IPS-18c (cell line): ENCODE results near the gene RAD54L.

ENCODE experiments used
- H3K4me3 ChIP-seq: 2 replicates; pipeline ENCODE4 v1.7.0; 2013; ENCODE audit warnings: low read depth, mild to moderate bottlenecking, low read length, moderate library complexity; ENCODE audit not compliant: insufficient read depth
- H3K9me3 ChIP-seq: one replicate; pipeline ENCODE4 v1.6.1; 2013; ENCODE audit warnings: mild to moderate bottlenecking, low read length, moderate library complexity; ENCODE audit not compliant: control insufficient read depth, insufficient read depth

RAD54L gene

DNA sequence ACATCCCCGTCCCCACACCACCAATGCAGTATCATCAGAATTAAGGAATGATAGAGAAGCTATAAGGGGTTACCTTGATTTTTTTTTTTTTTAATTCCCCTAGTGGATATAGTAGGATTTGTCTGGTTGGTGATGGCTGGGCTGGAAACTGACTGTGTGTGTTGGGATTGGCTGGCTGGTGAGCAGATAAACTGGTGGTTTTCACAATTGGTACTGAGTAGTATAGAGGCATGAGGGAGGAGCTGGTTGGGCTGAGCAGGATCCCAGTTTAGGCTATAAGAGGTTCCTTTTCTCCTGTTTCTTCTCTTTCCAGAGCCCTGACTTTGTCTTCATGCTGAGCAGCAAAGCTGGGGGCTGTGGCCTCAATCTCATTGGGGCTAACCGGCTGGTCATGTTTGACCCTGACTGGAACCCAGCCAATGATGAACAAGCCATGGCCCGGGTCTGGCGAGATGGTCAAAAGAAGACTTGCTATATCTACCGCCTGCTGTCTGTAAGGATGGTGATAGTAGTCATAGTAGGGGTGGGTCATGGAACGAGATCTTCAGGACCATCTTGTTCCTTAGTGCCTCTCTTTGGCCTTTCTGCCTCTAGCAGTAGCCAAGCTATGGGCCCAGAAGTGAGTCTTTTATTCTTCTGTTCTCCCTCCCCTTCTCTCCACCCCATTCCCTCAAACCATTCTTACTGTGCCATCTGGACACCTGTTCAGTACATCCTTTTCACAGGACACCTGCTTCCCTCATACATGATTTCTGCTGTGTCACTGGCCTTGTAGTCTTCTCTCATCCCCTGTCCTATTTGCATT, 26.9 kb downstream of the RAD54L start:
- Histone ChIP-seq H3K9me3 (no peaks in the 10 kb centered on the region), H3K4me3 (no peak overlapping the region)

GRCh38 chr1:46275030-46275337, 27.4 kb downstream of the RAD54L start:
- Histone ChIP-seq H3K4me3 (no peak overlapping the region), H3K9me3 (no peaks in the 10 kb centered on the region)

GRCh38 chr1:46277658-46278373, 30.3 kb downstream of the RAD54L start:
- no peaks in the 10 kb centered on the region for H3K9me3 ChIP-seq

GRCh38 chr1:46278807-46279206, 31.2 kb downstream of the RAD54L start:
- Histone ChIP-seq H3K9me3 (no peaks in the 10 kb centered on the region), H3K4me3 (no peak overlapping the region)

More at GRCh38 chr1:46277658-46278373, 30.3 kb downstream of the RAD54L start:
- H3K4me3 ChIP-seq: no peak overlapping the region

- Histone ChIP-seq H3K9me3 (no peaks in the 10 kb centered on the region), H3K4me3 (no peak overlapping the region)
Observed at GRCh38 chr1:46280092-46280491, 32.5 kb downstream of the RAD54L start.

GRCh38 chr1:46281021-46281420, 33.5 kb downstream of the RAD54L start:
- Histone ChIP-seq H3K4me3 (no peak overlapping the region), H3K9me3 (no peaks in the 10 kb centered on the region)

DNA sequence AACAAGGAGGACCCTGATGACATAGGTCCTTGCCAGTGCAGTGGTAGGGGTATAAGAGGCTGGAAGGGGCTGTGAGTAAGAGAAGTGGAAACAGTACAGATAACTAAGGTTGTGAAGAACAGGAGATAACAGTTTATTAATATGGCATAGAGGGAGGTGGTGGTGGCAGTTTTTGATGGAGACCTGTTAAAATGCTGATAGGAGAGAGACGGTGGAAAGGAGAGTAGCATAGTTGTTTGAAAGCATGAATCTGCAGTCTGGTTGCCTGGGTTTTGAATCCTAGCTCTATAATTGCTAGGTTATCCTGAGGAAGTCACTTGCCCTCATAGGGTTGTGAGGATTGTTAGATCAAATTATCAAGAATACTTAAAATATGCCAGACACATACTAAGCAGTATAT, 36.5 kb downstream of the RAD54L start:
- Histone ChIP-seq H3K4me3 (no peak overlapping the region), H3K9me3 (no peaks in the 10 kb centered on the region)

GRCh38 chr1:46284597-46285564, 37.3 kb downstream of the RAD54L start:
- Histone ChIP-seq H3K4me3 (no peak overlapping the region), H3K9me3 (no peaks in the 10 kb centered on the region)

GRCh38 chr1:46285730-46286477, 38.3 kb downstream of the RAD54L start:
- H3K9me3 ChIP-seq: no peaks in the 10 kb centered on the region
- no peak overlapping the region for H3K4me3 ChIP-seq

DNA sequence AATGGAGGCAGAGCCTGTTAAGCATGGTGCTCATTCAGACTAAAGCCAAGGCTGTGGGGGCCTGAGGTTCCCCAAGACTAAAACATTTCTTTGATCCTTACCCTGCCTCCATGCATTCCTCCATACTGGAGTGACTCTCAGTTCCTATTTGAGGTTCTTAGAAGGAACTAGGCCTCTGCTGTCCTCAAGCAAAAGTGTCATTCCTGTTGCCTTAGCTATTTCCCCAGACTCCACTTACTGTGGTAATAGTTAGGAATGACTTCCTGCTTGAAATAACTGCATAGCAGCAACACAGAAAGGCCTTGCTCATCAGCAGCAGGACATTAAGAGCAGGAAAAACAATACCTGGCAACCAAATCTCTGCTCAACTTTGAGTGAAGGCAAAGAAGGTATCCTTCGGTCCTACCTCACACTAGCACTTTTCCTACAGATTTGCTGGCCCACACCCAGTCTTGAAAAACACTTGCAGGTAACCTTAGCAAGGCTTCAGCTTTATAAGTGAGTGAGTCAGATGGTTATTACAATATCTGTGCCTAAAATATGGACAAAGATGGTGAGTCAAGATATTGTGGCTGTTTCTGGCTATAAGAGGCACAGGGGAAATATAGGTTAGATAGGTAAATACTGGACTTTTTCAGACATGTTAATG, 41.0 kb downstream of the RAD54L start:
- Histone ChIP-seq H3K9me3 (no peaks in the 10 kb centered on the region), H3K4me3 (no peak overlapping the region)

- no peaks in the 10 kb centered on the region for H3K9me3 ChIP-seq
Observed at GRCh38 chr1:46289134-46289494, 41.6 kb downstream of the RAD54L start.

GRCh38 chr1:46289976-46290375, 42.4 kb downstream of the RAD54L start:
- Histone ChIP-seq H3K9me3 (no peaks in the 10 kb centered on the region), H3K4me3 (no peak overlapping the region)

More at GRCh38 chr1:46289134-46289494, 41.6 kb downstream of the RAD54L start:
- no peak overlapping the region for H3K4me3 ChIP-seq

DNA sequence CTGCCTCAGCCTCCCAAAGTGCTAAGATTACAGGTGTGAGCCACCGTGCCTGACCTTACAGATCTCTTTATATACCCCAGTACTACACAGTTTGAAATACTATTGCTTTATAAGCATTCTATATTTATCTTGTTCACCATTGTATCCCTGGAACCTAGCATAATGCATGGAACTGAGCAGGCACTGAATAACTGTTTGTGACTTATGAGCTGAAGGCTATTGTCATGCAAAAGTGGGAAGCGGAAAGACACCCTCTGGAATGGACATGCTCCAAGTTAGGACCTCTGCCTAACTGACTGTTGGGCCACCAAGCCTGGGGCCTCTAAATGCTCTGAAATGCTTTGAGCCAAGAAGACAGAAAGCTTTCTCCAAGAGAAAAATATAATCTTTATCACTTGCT, 47.7 kb downstream of the RAD54L start:
- H3K9me3 ChIP-seq: no peaks in the 10 kb centered on the region
- H3K4me3 ChIP-seq: no peak overlapping the region

DNA sequence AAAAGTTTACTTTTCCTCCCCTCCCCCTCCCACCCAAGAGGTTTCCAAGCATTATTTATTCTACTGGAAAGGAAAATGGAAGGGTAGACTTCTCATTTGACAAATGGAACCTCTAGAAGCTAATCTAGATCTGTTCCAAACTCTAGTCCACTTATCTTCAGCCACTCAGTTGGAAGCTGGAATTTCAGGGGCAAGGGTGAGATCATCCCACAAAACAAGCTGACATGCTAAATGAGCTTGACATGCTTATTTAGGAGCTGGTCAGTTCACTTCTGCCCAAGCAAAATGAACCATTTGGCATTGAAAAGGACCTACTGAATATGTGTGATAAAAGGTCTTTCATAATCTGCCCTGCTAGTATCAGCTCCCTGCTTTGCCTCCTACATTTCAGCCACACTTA, 50.8 kb downstream of the RAD54L start:
- Histone ChIP-seq H3K4me3 (no peak overlapping the region), H3K9me3 (no peaks in the 10 kb centered on the region)

GRCh38 chr1:46300673-46301405, 53.3 kb downstream of the RAD54L start:
- Histone ChIP-seq H3K4me3 (peak overlapping the region; percentile 91), H3K9me3 (no peaks in the 10 kb centered on the region)

DNA sequence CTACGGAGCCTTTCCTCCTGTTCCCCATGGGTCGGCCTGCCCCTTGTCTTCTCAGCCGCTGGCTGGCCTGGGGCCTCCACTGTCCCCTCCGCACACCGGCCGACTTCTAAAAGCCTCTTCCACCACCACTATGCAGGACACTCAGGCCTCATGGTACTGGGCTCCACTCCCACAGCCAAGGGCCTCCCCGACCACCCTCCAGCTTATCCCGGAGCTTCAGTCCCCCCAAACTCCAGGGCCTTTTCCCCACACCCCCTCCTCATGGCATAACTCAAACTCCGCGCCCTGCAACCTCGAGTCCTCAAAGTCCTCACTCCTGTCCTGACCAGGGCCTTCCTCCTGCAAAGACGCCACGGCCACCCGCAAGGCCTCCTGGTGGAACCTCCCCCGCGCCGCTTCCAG, 53.8 kb downstream of the RAD54L start:
- peak overlapping the region; percentile 91 for H3K4me3 ChIP-seq

More for the DNA sequence above, 53.8 kb downstream of the RAD54L start:
- H3K9me3 ChIP-seq: no peaks in the 10 kb centered on the region
